CD4-positive, alpha-beta T cell (primary cell): Measurements from ENCODE around the gene TAGLN2. TPM values are rescaled to one million over a fixed set of nuclear protein-coding genes. Genes with fewer than 3 reads are reported as not detected.

Experiments used
- ATAC-seq: fragments of 200-7000 bp; cut with Tn5 transposase; one replicate; pipeline ENCODE4 v1.10.0; 2022; ENCODE audit warnings: mild to moderate bottlenecking; ENCODE audit not compliant: poor library complexity
- CTCF ChIA-PET: fragments of 350-600 bp; sonication (Branson Sonifier 250); formaldehyde crosslinking; loops from one replicate; lab custom pipeline; 2021; ENCODE audit warnings: antibody characterized with exemption, inconsistent platforms; lab: Charles Lee
- POLR2A ChIA-PET: fragments of 350-600 bp; sonication (Branson Sonifier 250); formaldehyde crosslinking; loops from one replicate; lab custom pipeline; 2021; ENCODE audit warnings: antibody characterized with exemption, inconsistent platforms; lab: Charles Lee
- DNase-seq, 14 experiments: peaks; one replicate each; pipeline ENCODE4 v3.0.0-alpha.2; 2013 to 2020; ENCODE audit warnings: mixed read lengths in 2 of 14
- H3K27ac ChIP-seq, 2 donors: one replicate each; pipeline versions ENCODE4 v1.5.1 to v1.7.0; 2013; ENCODE audit warnings: low read length in 2 of 2, low read depth in 1 of 2, mild to moderate bottlenecking in 1 of 2
- H3K27me3 ChIP-seq, 2 experiments: 1 replicate in 1 of 2; 2 replicates in 1 of 2; pipeline versions ENCODE4 v1.6.1 to v1.7.0; 2013; ENCODE audit warnings: low read length in 2 of 2, control low read depth in 1 of 2, mild to moderate bottlenecking in 1 of 2, moderate library complexity in 1 of 2; ENCODE audit not compliant: insufficient read depth in 2 of 2, control insufficient read depth in 1 of 2
- H3K36me3 ChIP-seq: one replicate; pipeline ENCODE4 v1.6.1; 2013; ENCODE audit warnings: low read length, control low read depth; ENCODE audit not compliant: insufficient read depth
- H3K4me1 ChIP-seq: one replicate; pipeline ENCODE4 v1.6.1; 2013; ENCODE audit warnings: low read length, control low read depth; ENCODE audit not compliant: insufficient read depth
- H3K4me3 ChIP-seq: one replicate; pipeline ENCODE4 v1.5.1; 2013; ENCODE audit warnings: mild to moderate bottlenecking, low read length, moderate library complexity
- H3K9me3 ChIP-seq, 2 experiments: 1 replicate in 1 of 2; 2 replicates in 1 of 2; pipeline versions ENCODE4 v1.6.1 to v1.7.0; 2013; ENCODE audit warnings: low read length in 2 of 2, mild to moderate bottlenecking in 2 of 2, control low read depth in 1 of 2, moderate library complexity in 1 of 2; ENCODE audit not compliant: control insufficient read depth in 1 of 2, insufficient read depth in 1 of 2
- H3K27ac Mint-ChIP-seq: one replicate; pipeline ENCODE4 v1.8.0; 2020; ENCODE audit warnings: mixed read lengths
- H3K27me3 Mint-ChIP-seq: one replicate; pipeline ENCODE4 v1.8.0; 2021; ENCODE audit warnings: mixed read lengths
- H3K36me3 Mint-ChIP-seq: one replicate; pipeline ENCODE4 v1.8.0; 2021; ENCODE audit warnings: low read depth, mixed read lengths
- H3K4me1 Mint-ChIP-seq: one replicate; pipeline ENCODE4 v1.8.0; 2021; ENCODE audit warnings: low read depth, mixed read lengths
- H3K4me3 Mint-ChIP-seq: one replicate; pipeline ENCODE4 v1.8.0; 2020; ENCODE audit warnings: mild to moderate bottlenecking, mixed read lengths
- H3K9me3 Mint-ChIP-seq: one replicate; pipeline ENCODE4 v1.8.0; 2020; ENCODE audit warnings: mixed read lengths
- intact Hi-C, 2 experiments: fragments of 100-400 bp; cut with DNase I in 1 of 2; cut with micrococcal nuclease in 1 of 2; formaldehyde crosslinking; loops; one replicate each; pipeline versions ENCODE4 v1.15.1 to v1.9.0; 2023 to 2025; cut with DNase I, micrococcal nuclease
- polyA plus RNA-seq, 2 donors: library from polyadenylated mRNA; unstranded; fragments of 120-200 nt; gene quantifications; one replicate each; pipeline ENCODE4 v1.2.1, GENCODE V29; 2013
- total RNA-seq, 174 experiments: library from RNA in 2 of 174; stranded (reverse) in 2 of 174; gene quantifications; one replicate each; pipeline ENCODE4 v1.2.3 and lab custom pipeline; 2021 to 2026
- TF ChIP-seq, protein P1 (sequence below): fragments of 200-600 bp; IDR thresholded peaks from one replicate; pipeline ENCODE4 v1.8.0; 2022; ENCODE audit warnings: antibody characterized with exemption, mild to moderate bottlenecking

Gene TAGLN2
- 100 to 1,000 TPM; 301 to 311 TPM for total RNA-seq
- polyA plus RNA-seq (2013, experiment 1 of 2) = 441 TPM
- 419 TPM for polyA plus RNA-seq (2013, experiment 2 of 2)
- total RNA-seq (lab: John Stamatoyannopoulos, UW) = 87.3 to 626 (median 265) reads per million in 172 experiments

DNA sequence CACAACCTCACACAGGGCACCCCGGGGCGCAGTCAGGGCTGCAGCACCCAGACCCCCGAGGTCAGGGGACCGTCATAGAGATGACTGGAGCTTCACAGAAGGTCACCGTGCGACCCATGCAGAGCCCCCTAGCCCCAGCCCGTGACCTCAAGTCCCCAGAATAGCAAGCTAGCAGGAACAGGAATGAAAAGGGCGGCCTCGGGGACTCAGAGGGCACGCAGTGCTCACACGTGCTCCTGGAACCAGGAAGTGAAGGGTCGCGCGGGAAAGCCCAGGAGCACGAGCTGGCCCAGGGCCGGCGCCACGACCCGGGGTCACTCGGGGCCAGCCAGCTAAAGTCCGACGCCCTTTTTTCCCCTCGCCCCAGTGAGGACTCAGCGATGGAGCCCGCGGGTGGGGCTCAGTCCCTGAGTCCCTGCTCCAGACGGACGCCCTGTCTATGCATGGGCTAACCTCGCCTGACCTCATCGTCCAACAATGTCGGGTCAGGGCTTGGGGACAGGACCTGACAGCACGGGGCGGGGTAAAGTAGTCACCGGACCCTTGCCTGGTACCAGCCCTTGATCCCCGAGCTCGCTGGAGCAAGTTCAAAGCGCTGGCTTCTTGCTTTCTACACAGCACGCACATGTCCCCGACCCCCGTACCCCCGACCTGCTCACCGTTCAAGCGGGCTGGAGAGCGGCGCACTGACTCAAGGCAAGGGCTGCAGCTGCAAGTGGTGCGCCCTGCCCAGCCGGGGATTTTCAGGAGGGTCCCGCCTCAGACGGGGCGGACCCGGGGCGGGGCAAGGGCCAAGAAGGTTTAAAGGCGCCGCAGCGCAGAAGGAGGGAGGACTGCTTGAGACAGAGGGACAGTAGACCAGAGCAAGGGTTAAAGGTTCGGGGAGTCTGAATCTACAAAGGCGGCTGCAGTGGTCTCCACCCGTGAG is at the start of gene TAGLN2:
Gene TAGLN2 (minus strand): TSS at position 717 of the 928 bp plus-strand sequence. CDS start 4,998 bp downstream, outside the sequence.
- H3K27ac ChIP-seq = peak within 1 kb of the TSS; percentile 99 to 100
- H3K4me1 Mint-ChIP-seq = peaks cover 44% of the 10 kb centered on the region
- peaks cover 53% of the 10 kb centered on the region for H3K4me1 ChIP-seq
- TF ChIP-seq, protein P1, sequence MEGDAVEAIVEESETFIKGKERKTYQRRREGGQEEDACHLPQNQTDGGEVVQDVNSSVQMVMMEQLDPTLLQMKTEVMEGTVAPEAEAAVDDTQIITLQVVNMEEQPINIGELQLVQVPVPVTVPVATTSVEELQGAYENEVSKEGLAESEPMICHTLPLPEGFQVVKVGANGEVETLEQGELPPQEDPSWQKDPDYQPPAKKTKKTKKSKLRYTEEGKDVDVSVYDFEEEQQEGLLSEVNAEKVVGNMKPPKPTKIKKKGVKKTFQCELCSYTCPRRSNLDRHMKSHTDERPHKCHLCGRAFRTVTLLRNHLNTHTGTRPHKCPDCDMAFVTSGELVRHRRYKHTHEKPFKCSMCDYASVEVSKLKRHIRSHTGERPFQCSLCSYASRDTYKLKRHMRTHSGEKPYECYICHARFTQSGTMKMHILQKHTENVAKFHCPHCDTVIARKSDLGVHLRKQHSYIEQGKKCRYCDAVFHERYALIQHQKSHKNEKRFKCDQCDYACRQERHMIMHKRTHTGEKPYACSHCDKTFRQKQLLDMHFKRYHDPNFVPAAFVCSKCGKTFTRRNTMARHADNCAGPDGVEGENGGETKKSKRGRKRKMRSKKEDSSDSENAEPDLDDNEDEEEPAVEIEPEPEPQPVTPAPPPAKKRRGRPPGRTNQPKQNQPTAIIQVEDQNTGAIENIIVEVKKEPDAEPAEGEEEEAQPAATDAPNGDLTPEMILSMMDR = no peak
- H3K9me3 ChIP-seq = peaks cover 0 to 1% of the 10 kb centered on the region in 2 experiments
- peak within 1 kb of the TSS; percentile 98 for H3K4me3 ChIP-seq
- ATAC-seq (peak; percentile 52), DNase-seq (peak; percentile 76 to 95 (median 88))
- no peaks in the 10 kb centered on the region for H3K27me3 Mint-ChIP-seq
- intact Hi-C loops = loop anchor here (2.0 to 10.0 kb wide), 6 partner anchors 34 to 360 kb away; partner anchors contain the start of genes DUSP23 (in 1 of the 2), IGSF8 (in 1 of the 2), PEX19 (in 1 of the 2) and PIGM (in 1 of the 2)
- peak within 1 kb of the TSS; percentile 94 for H3K27ac Mint-ChIP-seq
- H3K27me3 ChIP-seq = no peaks in the 10 kb centered on the region
- CTCF ChIA-PET = interaction anchor here (0.9 to 4.5 kb wide), 7 partner anchors 17 to 144 kb away, joined by 3 to 27 read pairs (median 4); partner anchors contain the start of genes DUSP23 and IGSF9
- H3K36me3 Mint-ChIP-seq = peaks cover 49% of the 10 kb centered on the region
- H3K36me3 ChIP-seq = peaks cover 31% of the 10 kb centered on the region
- H3K4me3 Mint-ChIP-seq = peak within 1 kb of the TSS; percentile 94
- H3K9me3 Mint-ChIP-seq = no peaks in the 10 kb centered on the region
- POLR2A ChIA-PET = interaction anchor here (0.6 to 3.5 kb wide), 18 partner anchors 9 to 1258 kb away, joined by 3 to 18 read pairs (median 4); partner anchors contain the start of genes DCAF8, DUSP23, IGSF8 and IGSF9

DNA sequence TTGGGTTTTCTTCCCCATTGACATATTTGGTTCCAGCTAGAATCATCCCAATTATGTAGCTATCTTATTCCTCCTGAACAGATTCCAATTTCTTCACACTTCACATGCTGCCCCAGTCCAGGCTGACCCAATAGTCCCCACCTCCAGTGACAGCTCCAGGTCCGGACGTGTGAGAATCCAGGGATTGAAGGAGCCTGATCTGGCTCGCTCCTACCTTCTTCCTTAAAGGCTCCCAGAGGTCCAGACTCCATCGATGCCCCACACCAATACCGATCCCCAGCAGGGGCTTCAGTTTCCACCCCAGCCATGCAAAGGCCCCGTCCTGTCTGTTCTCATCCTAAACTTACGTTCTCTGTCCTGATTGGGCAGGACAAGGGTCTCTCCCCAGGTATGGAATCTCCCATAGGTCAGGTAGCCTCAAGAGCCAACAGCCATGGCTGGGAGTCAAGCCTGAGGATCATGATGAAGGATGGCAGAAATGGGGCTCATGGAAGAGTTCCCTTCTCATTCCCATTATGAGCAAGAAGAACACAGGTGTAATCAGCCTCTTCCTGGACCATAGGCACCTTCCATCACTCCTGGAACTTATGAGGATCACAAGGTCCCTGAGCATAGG is 49.2 kb upstream of the TAGLN2 start:
- no peak overlapping the region for H3K27ac Mint-ChIP-seq
- no peaks in the 10 kb centered on the region for H3K36me3 Mint-ChIP-seq
- H3K4me1 Mint-ChIP-seq = no peaks in the 10 kb centered on the region
- ATAC-seq (no peak), DNase-seq (no peak)
- Histone ChIP-seq H3K9me3 (no peaks in the 10 kb centered on the region), H3K36me3 (no peaks in the 10 kb centered on the region), H3K27ac (no peak overlapping the region), H3K27me3 (peaks cover 14 to 33% of the 10 kb centered on the region in 2 experiments), H3K4me3 (no peak overlapping the region), H3K4me1 (no peaks in the 10 kb centered on the region)
- TF ChIP-seq, protein P1 = no peak
- peaks cover 39% of the 10 kb centered on the region for H3K27me3 Mint-ChIP-seq
- intact Hi-C loops = no loop called here
- CTCF ChIA-PET = no interaction called here
- POLR2A ChIA-PET = no interaction called here
- no peaks in the 10 kb centered on the region for H3K9me3 Mint-ChIP-seq
- no peak overlapping the region for H3K4me3 Mint-ChIP-seq

DNA sequence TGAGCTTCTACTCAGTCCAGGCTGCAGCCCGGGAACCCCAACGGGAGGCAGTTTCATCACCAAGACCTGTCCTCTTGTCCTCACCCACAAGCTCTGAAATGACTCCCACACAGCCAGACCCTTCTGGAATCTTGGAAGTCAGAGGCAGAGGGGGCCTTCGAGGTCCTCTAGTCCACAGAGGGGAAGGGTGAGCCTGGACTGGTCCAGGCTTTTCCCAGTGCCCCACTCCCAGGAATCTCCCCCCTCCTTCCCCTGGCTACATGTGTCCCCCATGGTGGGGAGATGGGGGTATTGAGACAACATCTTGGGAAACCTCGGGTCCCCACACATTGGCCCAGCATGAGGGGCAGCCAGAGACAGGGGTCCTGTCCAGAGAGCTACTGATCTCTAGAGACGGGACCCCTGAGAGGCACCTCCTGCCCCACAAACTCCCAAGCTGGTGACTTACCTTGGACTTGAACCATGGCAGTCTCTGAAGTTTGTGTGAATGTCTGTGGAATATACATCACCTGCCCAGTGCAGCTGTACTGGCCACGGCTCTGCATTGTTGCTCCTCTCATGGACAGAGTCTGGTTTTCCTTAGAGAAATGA is 48.1 kb upstream of the TAGLN2 start:
- Histone ChIP-seq H3K4me3 (no peak overlapping the region), H3K36me3 (no peaks in the 10 kb centered on the region), H3K27ac (no peak overlapping the region), H3K27me3 (peaks cover 15 to 27% of the 10 kb centered on the region in 2 experiments), H3K9me3 (no peaks in the 10 kb centered on the region), H3K4me1 (no peaks in the 10 kb centered on the region)
- intact Hi-C loops = no loop called here
- H3K27me3 Mint-ChIP-seq = peaks cover 40% of the 10 kb centered on the region
- ChIA-PET POLR2A (no interaction called here), CTCF (no interaction called here)
- H3K9me3 Mint-ChIP-seq = no peaks in the 10 kb centered on the region
- DNase-seq (no peak), ATAC-seq (no peak)
- H3K4me1 Mint-ChIP-seq = no peaks in the 10 kb centered on the region
- H3K36me3 Mint-ChIP-seq = no peaks in the 10 kb centered on the region
- H3K27ac Mint-ChIP-seq = no peak overlapping the region
- TF ChIP-seq, protein P1 = no peak
- H3K4me3 Mint-ChIP-seq = no peak overlapping the region
